Measurements from ENCODE around the gene HPSE. TPM values are rescaled to one million over a fixed set of nuclear protein-coding genes. Genes with fewer than 3 reads are reported as not detected.

HPSE gene
- total and polyA plus RNA-seq, 9 of the 15 experiments (the other 6 are each of a cell fraction or from before 2014, with no cell fraction given), result 0.01 to 0.42 (median 0.14) TPM; not detected in 1

DNA sequence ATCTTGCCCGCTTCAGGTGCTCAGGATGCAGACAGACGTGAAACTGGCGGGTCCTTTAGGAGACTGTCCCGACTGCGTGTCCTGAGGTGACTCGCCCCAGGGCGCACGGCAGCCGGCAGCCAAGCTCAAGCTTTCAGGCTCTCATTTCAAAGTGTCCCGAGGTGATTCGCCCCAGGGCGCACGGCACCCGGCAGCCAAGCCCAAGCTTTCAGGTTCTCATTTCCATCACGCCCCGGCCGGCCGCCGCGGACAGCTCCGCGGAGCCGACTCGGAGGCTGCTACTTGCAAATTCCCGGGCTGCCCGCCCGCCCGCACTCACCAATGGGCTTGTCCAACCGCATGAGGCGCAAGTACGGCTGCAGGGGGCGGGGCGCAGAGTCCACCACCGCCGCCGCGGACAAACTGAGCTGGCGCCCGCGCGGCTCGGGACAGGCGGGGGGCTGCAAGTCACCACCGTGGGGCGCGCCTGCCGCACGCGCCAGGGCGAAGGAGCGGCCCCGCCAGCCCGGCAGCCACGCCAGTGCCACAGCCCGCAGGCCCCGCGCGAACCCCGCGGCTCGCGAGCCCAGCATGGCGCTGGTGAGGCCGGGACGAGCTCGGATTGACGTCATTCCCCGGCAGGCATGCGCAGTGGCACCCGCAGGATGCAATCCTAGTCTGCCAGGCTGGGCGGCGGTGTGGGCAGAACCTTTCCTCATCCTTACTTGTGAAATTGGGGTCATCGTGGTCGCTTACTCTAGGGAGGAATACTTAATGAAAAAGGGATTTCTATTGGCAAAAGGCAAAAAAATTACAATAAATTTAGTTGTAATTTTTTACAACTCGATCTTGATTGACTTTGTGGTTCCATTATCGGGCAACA lies 50.2 kb downstream of the HPSE start, which contains the start of gene COQ2 (continued):
- TF ChIP-seq, protein P1, sequence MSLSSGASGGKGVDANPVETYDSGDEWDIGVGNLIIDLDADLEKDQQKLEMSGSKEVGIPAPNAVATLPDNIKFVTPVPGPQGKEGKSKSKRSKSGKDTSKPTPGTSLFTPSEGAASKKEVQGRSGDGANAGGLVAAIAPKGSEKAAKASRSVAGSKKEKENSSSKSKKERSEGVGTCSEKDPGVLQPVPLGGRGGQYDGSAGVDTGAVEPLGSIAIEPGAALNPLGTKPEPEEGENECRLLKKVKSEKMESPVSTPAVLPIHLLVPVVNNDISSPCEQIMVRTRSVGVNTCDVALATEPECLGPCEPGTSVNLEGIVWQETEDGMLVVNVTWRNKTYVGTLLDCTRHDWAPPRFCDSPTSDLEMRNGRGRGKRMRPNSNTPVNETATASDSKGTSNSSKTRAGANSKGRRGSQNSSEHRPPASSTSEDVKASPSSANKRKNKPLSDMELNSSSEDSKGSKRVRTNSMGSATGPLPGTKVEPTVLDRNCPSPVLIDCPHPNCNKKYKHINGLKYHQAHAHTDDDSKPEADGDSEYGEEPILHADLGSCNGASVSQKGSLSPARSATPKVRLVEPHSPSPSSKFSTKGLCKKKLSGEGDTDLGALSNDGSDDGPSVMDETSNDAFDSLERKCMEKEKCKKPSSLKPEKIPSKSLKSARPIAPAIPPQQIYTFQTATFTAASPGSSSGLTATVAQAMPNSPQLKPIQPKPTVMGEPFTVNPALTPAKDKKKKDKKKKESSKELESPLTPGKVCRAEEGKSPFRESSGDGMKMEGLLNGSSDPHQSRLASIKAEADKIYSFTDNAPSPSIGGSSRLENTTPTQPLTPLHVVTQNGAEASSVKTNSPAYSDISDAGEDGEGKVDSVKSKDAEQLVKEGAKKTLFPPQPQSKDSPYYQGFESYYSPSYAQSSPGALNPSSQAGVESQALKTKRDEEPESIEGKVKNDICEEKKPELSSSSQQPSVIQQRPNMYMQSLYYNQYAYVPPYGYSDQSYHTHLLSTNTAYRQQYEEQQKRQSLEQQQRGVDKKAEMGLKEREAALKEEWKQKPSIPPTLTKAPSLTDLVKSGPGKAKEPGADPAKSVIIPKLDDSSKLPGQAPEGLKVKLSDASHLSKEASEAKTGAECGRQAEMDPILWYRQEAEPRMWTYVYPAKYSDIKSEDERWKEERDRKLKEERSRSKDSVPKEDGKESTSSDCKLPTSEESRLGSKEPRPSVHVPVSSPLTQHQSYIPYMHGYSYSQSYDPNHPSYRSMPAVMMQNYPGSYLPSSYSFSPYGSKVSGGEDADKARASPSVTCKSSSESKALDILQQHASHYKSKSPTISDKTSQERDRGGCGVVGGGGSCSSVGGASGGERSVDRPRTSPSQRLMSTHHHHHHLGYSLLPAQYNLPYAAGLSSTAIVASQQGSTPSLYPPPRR (CRISPR knock-in tag; IDR thresholded peaks at IDR 0.05; ENCODE audit: borderline replicate concordance), result peak; percentile 88; the same call in 1 of the 2 replicates
- no peak for TF ChIP-seq HOXB6 (CRISPR knock-in tag; IDR thresholded peaks at IDR 0.05; ENCODE audit: borderline replicate concordance)
- TF ChIP-seq FIP1L1 (IDR thresholded peaks at IDR 0.05; ENCODE audit: low read depth, low read length, poor library complexity, severe bottlenecking), result peak; percentile 35
- TF ChIP-seq HDAC8 (tag; IDR thresholded peaks at IDR 0.05), result peak; percentile 59; the same call in 1 of the 2 replicates
- TF ChIP-seq CEBPB (tag; IDR thresholded peaks at IDR 0.05), result peak; percentile 74
- peak; percentile 22; the same call in 1 of the 2 replicates for TF ChIP-seq ZBTB17 (CRISPR knock-in tag; IDR thresholded peaks at IDR 0.05)
- TF ChIP-seq NR3C1 (CRISPR knock-in tag; IDR thresholded peaks at IDR 0.05), result no peak
- TF ChIP-seq YBX1 (IDR thresholded peaks at IDR 0.05), result no peak
- TF ChIP-seq GATAD2B (IDR thresholded peaks at IDR 0.05; ENCODE audit: borderline replicate concordance), result peak; percentile 98
- peak; percentile 90 for TF ChIP-seq ERF (CRISPR knock-in tag; IDR thresholded peaks at IDR 0.05)
- peak; percentile 78; the same call in 1 of the 2 replicates for TF ChIP-seq SNIP1 (IDR thresholded peaks at IDR 0.05; ENCODE audit: low read depth)
- TF ChIP-seq, protein P2, sequence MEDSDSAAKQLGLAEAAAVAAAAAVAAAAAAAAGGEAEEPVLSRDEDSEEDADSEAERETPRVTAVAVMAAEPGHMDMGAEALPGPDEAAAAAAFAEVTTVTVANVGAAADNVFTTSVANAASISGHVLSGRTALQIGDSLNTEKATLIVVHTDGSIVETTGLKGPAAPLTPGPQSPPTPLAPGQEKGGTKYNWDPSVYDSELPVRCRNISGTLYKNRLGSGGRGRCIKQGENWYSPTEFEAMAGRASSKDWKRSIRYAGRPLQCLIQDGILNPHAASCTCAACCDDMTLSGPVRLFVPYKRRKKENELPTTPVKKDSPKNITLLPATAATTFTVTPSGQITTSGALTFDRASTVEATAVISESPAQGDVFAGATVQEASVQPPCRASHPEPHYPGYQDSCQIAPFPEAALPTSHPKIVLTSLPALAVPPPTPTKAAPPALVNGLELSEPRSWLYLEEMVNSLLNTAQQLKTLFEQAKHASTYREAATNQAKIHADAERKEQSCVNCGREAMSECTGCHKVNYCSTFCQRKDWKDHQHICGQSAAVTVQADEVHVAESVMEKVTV (CRISPR knock-in tag; IDR thresholded peaks at IDR 0.05), result no peak
- peak; percentile 83 for TF ChIP-seq MYC (IDR thresholded peaks at IDR 0.05; ENCODE audit: low read depth, low read length)
- TF ChIP-seq MYC (CRISPR knock-in tag; IDR thresholded peaks at IDR 0.05; ENCODE audit: borderline replicate concordance, low read depth), result no peak; the same call in 1 of the 2 replicates
- TF ChIP-seq, protein P3, sequence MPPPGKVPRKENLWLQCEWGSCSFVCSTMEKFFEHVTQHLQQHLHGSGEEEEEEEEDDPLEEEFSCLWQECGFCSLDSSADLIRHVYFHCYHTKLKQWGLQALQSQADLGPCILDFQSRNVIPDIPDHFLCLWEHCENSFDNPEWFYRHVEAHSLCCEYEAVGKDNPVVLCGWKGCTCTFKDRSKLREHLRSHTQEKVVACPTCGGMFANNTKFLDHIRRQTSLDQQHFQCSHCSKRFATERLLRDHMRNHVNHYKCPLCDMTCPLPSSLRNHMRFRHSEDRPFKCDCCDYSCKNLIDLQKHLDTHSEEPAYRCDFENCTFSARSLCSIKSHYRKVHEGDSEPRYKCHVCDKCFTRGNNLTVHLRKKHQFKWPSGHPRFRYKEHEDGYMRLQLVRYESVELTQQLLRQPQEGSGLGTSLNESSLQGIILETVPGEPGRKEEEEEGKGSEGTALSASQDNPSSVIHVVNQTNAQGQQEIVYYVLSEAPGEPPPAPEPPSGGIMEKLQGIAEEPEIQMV (tag; conservative IDR thresholded peaks at IDR 0.05; ENCODE audit: low read depth), result no peak
- TF ChIP-seq, protein P4, sequence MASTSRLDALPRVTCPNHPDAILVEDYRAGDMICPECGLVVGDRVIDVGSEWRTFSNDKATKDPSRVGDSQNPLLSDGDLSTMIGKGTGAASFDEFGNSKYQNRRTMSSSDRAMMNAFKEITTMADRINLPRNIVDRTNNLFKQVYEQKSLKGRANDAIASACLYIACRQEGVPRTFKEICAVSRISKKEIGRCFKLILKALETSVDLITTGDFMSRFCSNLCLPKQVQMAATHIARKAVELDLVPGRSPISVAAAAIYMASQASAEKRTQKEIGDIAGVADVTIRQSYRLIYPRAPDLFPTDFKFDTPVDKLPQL (IDR thresholded peaks at IDR 0.05; ENCODE audit: extremely low read depth, insufficient read length), result no peak
- peak; percentile 87 for TF ChIP-seq KLF13 (tag; IDR thresholded peaks at IDR 0.05; ENCODE audit: borderline replicate concordance, low read depth)
- 0 out of 2 replicates have a peak, but pooled peaks have one; percentile 24 for TF ChIP-seq MTA1 (IDR thresholded peaks at IDR 0.05; ENCODE audit: borderline replicate concordance)

All from K562 (cell line).